Right lobe of liver (tissue), 6 donors: Measurements from ENCODE around the gene RANBP3. TPM values are rescaled to one million over a fixed set of nuclear protein-coding genes. Genes with fewer than 3 reads are reported as not detected.
A peak's percentile ranks its signal among the peaks of the same experiment; 100 is the strongest.
"Not testable (repeated sequence)": the region's sequence is repeated elsewhere in the genome, so short reads cannot be mapped to it uniquely, and the experiment has no call there.

Experiments
- ATAC-seq, 4 donors: fragments of 200-7000 bp; cut with Tn5 transposase; one replicate each; pipeline ENCODE4 v1.9.1; 2020; ENCODE audit warnings: mild to moderate bottlenecking in 4 of 4, moderate library complexity in 4 of 4
- DNase-seq, 3 donors: peaks; one replicate each; pipeline ENCODE4 v3.0.0-alpha.2; 2020
- H3K27ac ChIP-seq, 3 donors: fragments of 200-600 bp; one replicate each; pipeline ENCODE4 v1.8.0; 2022
- H3K27me3 ChIP-seq, 2 donors: fragments of 200-600 bp; one replicate each; pipeline ENCODE4 v1.8.0; 2022
- H3K36me3 ChIP-seq, 4 donors: fragments of 200-600 bp; sonication (generic) in 1 of 4; one replicate each; pipeline versions ENCODE4 v1.5.1 to v1.8.0; 2017 to 2022; ENCODE audit warnings: control low read depth in 1 of 4
- H3K4me1 ChIP-seq, 4 donors: fragments of 200-600 bp; sonication (generic) in 1 of 4; one replicate each; pipeline versions ENCODE4 v1.5.1 to v1.8.0; 2017 to 2022; ENCODE audit warnings: control low read depth in 1 of 4
- H3K4me3 ChIP-seq, 3 donors: fragments of 200-600 bp; one replicate each; pipeline ENCODE4 v1.8.0; 2022
- H3K9me3 ChIP-seq, 4 donors: fragments of 200-600 bp; sonication (generic) in 1 of 4; one replicate each; pipeline versions ENCODE4 v1.5.1 to v1.8.0; 2017 to 2022; ENCODE audit warnings: control low read depth in 1 of 4
- POLR2A ChIP-seq: fragments of 450-650 bp; IDR thresholded peaks from one replicate; pipeline ENCODE4 v1.6.1; 2017; ENCODE audit warnings: antibody characterized with exemption, mild to moderate bottlenecking
- WGBS: methylation state at CpG from one replicate; pipeline ENCODE4 v1.1.6; 2018; ENCODE audit warnings: low coverage, low lambda C conversion rate; ENCODE audit not compliant: insufficient coverage; ENCODE audit errors: missing lambda C conversion rate; 5-methylcytosine and 5-hydroxymethylcytosine counted together
- intact Hi-C, 2 donors: fragments of 100-400 bp; cut with DNase I; formaldehyde crosslinking; loops; one replicate each; pipeline versions ENCODE4 v1.11.2 to v1.14.1; 2022
- total RNA-seq, 6 experiments: library from RNA; depleted of rRNA in 2 of 6; stranded (reverse); fragments of >200 nt in 2 of 6; fragmentation: NEBNext Ultra II Directional in 3 of 6; extraction: Animal tissue kit (Norgen Biotek cat#: 25700) in 3 of 6; gene quantifications; one replicate each; pipeline versions ENCODE4 v1.1.0 to v1.2.4, GENCODE V29; 2016 to 2023
- TF ChIP-seq, protein P1 (sequence below), 4 donors: fragments of 200-600 bp in 3 of 4; fragments of 450-650 bp in 1 of 4; IDR thresholded peaks; one replicate each; pipeline versions ENCODE4 v1.5.1 to v1.8.0; 2016 to 2022; ENCODE audit warnings: antibody characterized with exemption in 4 of 4, mild to moderate bottlenecking in 2 of 4
- donor health status: DM: no; HTN: yes; CAD: no.
- donor health status: DM: no; HTN: no; CAD: no.
- donor health status: DM: no; HTN: no; CAD: no.
- donor health status: DM: no; HTN: yes; CAD: no.
- donor health status: DM: no; HTN: yes; CAD: no.

The RANBP3 gene
- total RNA-seq, 6 experiments from 2014 or later: 21.7 to 49.5 (median 24.5) TPM

DNA sequence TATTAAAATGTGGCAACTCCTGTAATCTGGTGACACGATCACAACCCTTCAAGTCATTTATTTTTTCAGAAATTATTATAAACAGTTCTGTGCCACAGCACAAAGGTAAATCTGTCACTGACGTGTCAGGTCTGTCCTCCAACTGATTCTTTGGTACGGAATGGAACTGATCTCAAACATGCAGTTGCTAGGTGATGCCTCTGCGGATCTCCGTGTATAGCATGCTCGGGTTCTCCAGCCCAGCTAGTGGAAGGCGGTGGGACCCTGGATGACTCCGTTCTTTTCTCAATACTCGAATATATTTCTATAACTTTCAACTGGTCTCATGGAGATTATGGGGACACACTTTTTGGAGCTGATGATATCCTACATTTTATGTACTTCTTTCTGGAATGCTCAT is 11.0 kb downstream of the RANBP3 start:
- peaks cover 0 to 42% (median 21%) of the 10 kb centered on the region in 4 donors for H3K4me1 ChIP-seq
- WGBS: 84% methylated on average over 5 of the region's 9 CpGs
- intact Hi-C loops: loop anchor here in 1 of 2 donors (10.0 kb wide), 1 partner anchor 162 kb away; the partner anchor contains the start of gene NRTN
- ATAC-seq (no peak), DNase-seq (no peak)
- peak overlapping the region in 1 of 3 donors; percentile 16 for H3K27ac ChIP-seq
- no peaks in the 10 kb centered on the region for H3K36me3 ChIP-seq
- no peak overlapping the region for H3K4me3 ChIP-seq
- H3K9me3 ChIP-seq: no peaks in the 10 kb centered on the region
- no peaks in the 10 kb centered on the region for H3K27me3 ChIP-seq
- no peak for TF ChIP-seq POLR2A
- TF ChIP-seq, protein P1, sequence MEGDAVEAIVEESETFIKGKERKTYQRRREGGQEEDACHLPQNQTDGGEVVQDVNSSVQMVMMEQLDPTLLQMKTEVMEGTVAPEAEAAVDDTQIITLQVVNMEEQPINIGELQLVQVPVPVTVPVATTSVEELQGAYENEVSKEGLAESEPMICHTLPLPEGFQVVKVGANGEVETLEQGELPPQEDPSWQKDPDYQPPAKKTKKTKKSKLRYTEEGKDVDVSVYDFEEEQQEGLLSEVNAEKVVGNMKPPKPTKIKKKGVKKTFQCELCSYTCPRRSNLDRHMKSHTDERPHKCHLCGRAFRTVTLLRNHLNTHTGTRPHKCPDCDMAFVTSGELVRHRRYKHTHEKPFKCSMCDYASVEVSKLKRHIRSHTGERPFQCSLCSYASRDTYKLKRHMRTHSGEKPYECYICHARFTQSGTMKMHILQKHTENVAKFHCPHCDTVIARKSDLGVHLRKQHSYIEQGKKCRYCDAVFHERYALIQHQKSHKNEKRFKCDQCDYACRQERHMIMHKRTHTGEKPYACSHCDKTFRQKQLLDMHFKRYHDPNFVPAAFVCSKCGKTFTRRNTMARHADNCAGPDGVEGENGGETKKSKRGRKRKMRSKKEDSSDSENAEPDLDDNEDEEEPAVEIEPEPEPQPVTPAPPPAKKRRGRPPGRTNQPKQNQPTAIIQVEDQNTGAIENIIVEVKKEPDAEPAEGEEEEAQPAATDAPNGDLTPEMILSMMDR (IDR thresholded peaks at IDR 0.05): no peak

DNA sequence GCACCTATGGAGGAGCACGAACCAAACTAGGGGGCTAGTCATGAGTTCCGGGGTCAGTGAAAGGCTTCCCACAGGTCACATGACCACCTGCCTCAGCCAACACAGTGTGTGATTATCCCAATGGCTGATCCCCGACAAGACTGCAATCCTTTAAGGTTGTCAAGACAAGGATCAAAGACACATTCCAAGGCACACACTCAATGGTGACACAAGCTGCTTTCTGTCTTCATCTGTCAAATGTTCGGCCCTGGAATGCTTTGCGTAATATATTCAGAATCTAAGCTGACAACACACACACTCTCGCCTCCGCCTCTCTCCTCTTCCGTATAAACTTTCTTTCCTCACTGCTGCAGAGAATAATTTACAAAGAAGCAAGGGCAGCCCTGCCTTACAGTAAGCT is 11.7 kb downstream of the RANBP3 start:
- DNase-seq (no peak), ATAC-seq (no peak)
- Histone ChIP-seq H3K9me3 (no peaks in the 10 kb centered on the region), H3K4me1 (peaks cover 0 to 49% (median 27%) of the 10 kb centered on the region in 4 donors), H3K36me3 (no peaks in the 10 kb centered on the region), H3K27me3 (no peaks in the 10 kb centered on the region), H3K27ac (peak overlapping the region in 1 of 3 donors; percentile 16), H3K4me3 (no peak overlapping the region)
- TF ChIP-seq POLR2A: no peak
- TF ChIP-seq, protein P1 (IDR thresholded peaks at IDR 0.05): no peak
- intact Hi-C loops: loop anchor here in 1 of 2 donors (10.0 kb wide), 1 partner anchor 161 kb away; the partner anchor contains the start of gene NRTN
- WGBS: 50% methylated on average over 8 of the region's 8 CpGs

DNA sequence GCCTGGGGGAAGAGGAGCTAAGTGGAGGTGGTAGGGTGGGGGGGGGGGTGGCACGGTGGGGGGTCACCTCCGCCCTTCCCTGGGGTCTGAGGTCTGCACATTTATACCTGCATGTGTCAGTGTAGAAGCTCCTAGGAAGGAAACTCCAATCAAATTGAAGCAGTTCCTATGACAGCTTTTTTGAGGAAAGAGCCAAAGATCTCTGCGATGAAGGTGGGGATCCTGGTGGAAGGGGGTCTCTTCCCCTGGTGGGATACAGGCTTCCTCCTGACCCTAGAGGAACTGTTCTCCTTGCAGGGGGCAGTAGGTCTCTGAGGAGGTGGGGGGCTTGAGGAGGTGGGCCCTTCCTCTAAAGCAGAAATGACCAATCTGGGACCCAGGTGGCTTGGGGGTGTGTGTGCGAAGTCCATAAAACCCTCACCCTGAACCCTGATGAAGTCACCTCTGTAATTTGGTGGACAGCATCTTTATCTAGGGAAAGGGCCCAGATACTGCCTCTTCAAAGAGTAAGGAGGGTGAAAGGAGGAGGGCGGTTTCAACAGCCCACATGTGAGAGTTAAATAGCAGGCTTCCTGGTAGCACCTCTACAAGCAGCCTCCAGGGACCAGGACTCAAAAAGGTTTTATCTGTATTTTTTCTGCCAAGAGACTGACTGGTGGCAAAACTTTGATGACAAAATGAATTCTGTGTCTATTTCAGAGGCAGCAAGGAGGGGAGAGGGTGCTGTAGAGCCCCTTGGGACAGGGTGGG is 12.9 kb downstream of the RANBP3 start:
- 86% methylated on average over 2 of the region's 5 CpGs for WGBS
- H3K4me3 ChIP-seq: no peak overlapping the region
- no peaks in the 10 kb centered on the region for H3K27me3 ChIP-seq
- DNase-seq (no peak), ATAC-seq (no peak)
- intact Hi-C loops: loop anchor here in 1 of 2 donors (10.0 kb wide), 1 partner anchor 160 kb away; the partner anchor contains the start of gene NRTN
- H3K36me3 ChIP-seq: no peaks in the 10 kb centered on the region
- H3K4me1 ChIP-seq: peaks cover 0 to 61% (median 32%) of the 10 kb centered on the region in 4 donors
- H3K27ac ChIP-seq: no peak overlapping the region
- TF ChIP-seq, protein P1 (IDR thresholded peaks at IDR 0.05): no peak
- no peak for TF ChIP-seq POLR2A
- H3K9me3 ChIP-seq: no peaks in the 10 kb centered on the region

GRCh38 chr19:5963855-5964254 is 14.1 kb downstream of the RANBP3 start:
- Histone ChIP-seq H3K27me3 (no peaks in the 10 kb centered on the region), H3K27ac (no peak overlapping the region), H3K9me3 (no peaks in the 10 kb centered on the region), H3K4me1 (peaks cover 0 to 62% (median 32%) of the 10 kb centered on the region in 4 donors), H3K4me3 (no peak overlapping the region), H3K36me3 (no peaks in the 10 kb centered on the region)
- no peak for TF ChIP-seq POLR2A
- 78% methylated on average over 2 of the region's 7 CpGs for WGBS
- no peak for ATAC-seq
- peak in 1 of 3 donors; percentile 6 for DNase-seq
- intact Hi-C loops: loop anchor here in 1 of 2 donors (10.0 kb wide), 1 partner anchor 159 kb away; the partner anchor contains the start of gene NRTN

DNA sequence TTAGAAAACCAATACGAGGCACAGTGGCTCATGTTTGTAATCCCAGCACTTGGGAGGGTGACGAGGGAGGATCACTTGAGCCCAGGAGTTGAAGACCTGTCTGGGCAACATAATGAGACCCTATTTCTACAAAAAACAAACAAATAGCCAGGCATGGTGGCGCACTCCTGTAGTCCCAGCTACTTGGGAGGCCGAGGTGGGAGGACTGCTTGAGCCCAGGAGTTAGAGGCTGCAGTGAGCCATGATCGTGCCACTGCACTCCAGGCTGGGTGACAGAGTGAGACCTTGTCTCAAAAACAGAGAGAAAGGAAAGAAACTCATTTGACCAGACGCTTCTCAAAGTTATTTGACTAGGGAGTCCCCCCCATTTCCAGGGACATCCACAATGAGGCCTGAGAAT is 14.7 kb downstream of the RANBP3 start:
- 88% methylated on average over 4 of the region's 6 CpGs for WGBS
- H3K36me3 ChIP-seq, DNase-seq, ATAC-seq, H3K27me3 ChIP-seq, H3K4me3 ChIP-seq, H3K9me3 ChIP-seq: not testable (repeated sequence)
- peak overlapping the region; percentile 91 to 95 (median 94) for H3K27ac ChIP-seq
- peaks cover 0 to 61% (median 31%) of the 10 kb centered on the region in 4 donors for H3K4me1 ChIP-seq
- intact Hi-C loops: loop anchor here in 1 of 2 donors (10.0 kb wide), 1 partner anchor 158 kb away; the partner anchor contains the start of gene NRTN
